Measurements from ENCODE around the gene VWF. TPM values are rescaled to one million over a fixed set of nuclear protein-coding genes. Genes with fewer than 3 reads are reported as not detected.
A peak's percentile ranks its signal among the peaks of the same experiment; 100 is the strongest.

The VWF gene
- total RNA-seq, 4 donors from 2014 or later: 78.8 to 118 (median 101) TPM

- intact Hi-C loops (cut with DNase I; ENCODE audit: low total_unique reads): no loop called here
- no peak for ATAC-seq
- Histone ChIP-seq H3K9me3 (no peaks in the 10 kb centered on the region), H3K4me1 (no peaks in the 10 kb centered on the region), H3K36me3 (peaks cover 0 to 8% of the 10 kb centered on the region in 2 donors), H3K4me3 (no peak overlapping the region), H3K27me3 (peaks cover 0 to 3% (median 0%) of the 10 kb centered on the region in 3 donors), H3K27ac (no peak overlapping the region)
- no peak for TF ChIP-seq POLR2A (IDR thresholded peaks at IDR 0.05)
- TF ChIP-seq, protein P1, sequence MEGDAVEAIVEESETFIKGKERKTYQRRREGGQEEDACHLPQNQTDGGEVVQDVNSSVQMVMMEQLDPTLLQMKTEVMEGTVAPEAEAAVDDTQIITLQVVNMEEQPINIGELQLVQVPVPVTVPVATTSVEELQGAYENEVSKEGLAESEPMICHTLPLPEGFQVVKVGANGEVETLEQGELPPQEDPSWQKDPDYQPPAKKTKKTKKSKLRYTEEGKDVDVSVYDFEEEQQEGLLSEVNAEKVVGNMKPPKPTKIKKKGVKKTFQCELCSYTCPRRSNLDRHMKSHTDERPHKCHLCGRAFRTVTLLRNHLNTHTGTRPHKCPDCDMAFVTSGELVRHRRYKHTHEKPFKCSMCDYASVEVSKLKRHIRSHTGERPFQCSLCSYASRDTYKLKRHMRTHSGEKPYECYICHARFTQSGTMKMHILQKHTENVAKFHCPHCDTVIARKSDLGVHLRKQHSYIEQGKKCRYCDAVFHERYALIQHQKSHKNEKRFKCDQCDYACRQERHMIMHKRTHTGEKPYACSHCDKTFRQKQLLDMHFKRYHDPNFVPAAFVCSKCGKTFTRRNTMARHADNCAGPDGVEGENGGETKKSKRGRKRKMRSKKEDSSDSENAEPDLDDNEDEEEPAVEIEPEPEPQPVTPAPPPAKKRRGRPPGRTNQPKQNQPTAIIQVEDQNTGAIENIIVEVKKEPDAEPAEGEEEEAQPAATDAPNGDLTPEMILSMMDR (IDR thresholded peaks at IDR 0.05 in 4 of 5, conservative IDR thresholded peaks at IDR 0.05 in 1 of 5): no peak
- DNase-seq: no peak
- in situ Hi-C loops (cut with MboI; ENCODE audit: low sequenced_read_pairs in 4 of 4): loop anchor here in 1 of 4 donors (25.0 kb wide), 1 partner anchor 291 kb away; no protein-coding TSS in a partner anchor
Observed at GRCh38 chr12:5996459-5996858, 128.0 kb downstream of the VWF start.

- no peak overlapping the region for H3K4me3 ChIP-seq
- no peaks in the 10 kb centered on the region for H3K27me3 ChIP-seq
- DNase-seq (no peak), ATAC-seq (no peak)
- H3K4me1 ChIP-seq: peaks cover 0 to 3% of the 10 kb centered on the region in 2 donors
- no peaks in the 10 kb centered on the region for H3K9me3 ChIP-seq
- TF ChIP-seq POLR2A (IDR thresholded peaks at IDR 0.05): no peak
- TF ChIP-seq, protein P1 (IDR thresholded peaks at IDR 0.05 in 4 of 5, conservative IDR thresholded peaks at IDR 0.05 in 1 of 5): no peak
- no peak overlapping the region for H3K27ac ChIP-seq
- in situ Hi-C loops (cut with MboI; ENCODE audit: low sequenced_read_pairs in 4 of 4): loop anchor here (5.0 to 25.0 kb wide), 6 partner anchors 53 to 298 kb away; no protein-coding TSS in a partner anchor
- H3K36me3 ChIP-seq: peaks cover 0 to 8% of the 10 kb centered on the region in 2 donors
- intact Hi-C loops (cut with DNase I; ENCODE audit: low total_unique reads): loop anchor here (10.0 kb wide), 1 partner anchor 205 kb away; no protein-coding TSS in a partner anchor
Observed at GRCh38 chr12:5989621-5990020, 134.8 kb downstream of the VWF start.

DNA sequence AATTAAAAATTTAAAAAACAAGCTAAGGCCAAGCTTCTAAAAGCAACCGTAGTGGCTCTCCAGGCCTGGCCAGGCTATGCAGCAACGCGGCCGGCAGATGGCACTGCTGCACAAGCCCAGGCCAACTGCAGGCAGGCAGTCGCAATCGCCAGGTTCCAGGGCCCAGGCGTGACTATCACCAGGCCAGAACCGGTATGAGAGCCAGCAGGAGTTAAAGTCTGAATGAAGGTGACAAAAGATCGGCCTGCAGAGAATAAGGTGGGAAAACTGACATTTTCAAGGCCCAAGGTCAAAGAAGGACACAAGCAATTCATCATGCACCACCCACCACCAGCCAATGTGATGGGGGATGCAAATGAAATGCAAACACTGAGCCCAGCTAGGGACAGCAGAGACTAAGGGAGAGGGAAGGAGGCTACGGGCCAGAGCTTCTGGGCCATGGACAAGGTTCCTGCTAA is 135.8 kb downstream of the VWF start:
- ATAC-seq: peak; percentile 74 to 85
- peaks cover 0 to 3% of the 10 kb centered on the region in 2 donors for H3K4me1 ChIP-seq
- H3K36me3 ChIP-seq: peaks cover 0 to 8% of the 10 kb centered on the region in 2 donors
- in situ Hi-C loops (cut with MboI; ENCODE audit: low sequenced_read_pairs in 4 of 4): loop anchor here (5.0 to 25.0 kb wide), 6 partner anchors 54 to 299 kb away; no protein-coding TSS in a partner anchor
- intact Hi-C loops (cut with DNase I; ENCODE audit: low total_unique reads): loop anchor here (1.0 to 10.0 kb wide), 3 partner anchors 52 to 297 kb away; no protein-coding TSS in a partner anchor
- no peaks in the 10 kb centered on the region for H3K9me3 ChIP-seq
- H3K27ac ChIP-seq: no peak overlapping the region
- no peak for TF ChIP-seq POLR2A (IDR thresholded peaks at IDR 0.05)
- TF ChIP-seq, protein P1 (IDR thresholded peaks at IDR 0.05 in 4 of 5, conservative IDR thresholded peaks at IDR 0.05 in 1 of 5): peak; percentile 82 to 94 (median 86)
- H3K27me3 ChIP-seq: no peaks in the 10 kb centered on the region
- peak; percentile 22 to 48 for DNase-seq
- no peak overlapping the region for H3K4me3 ChIP-seq

DNA sequence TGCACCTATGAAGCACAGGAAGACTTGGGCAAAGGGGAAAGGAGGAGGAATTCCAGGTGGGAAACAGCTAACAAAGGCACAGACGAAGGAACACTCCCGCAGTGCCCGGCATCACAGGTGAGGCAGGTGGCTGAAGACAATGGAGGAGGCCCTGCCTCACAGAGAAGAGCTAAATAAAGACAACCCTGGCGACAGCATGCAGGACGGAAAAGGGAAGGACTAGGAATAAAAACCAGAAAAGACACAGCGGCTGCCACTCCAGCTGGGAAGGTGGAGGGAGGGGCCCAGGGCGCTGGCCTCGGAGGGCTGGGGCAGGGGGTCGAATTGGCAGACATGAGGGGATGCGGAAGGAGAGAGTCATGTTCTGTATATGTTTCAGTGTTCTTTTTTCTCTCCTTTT is 136.4 kb downstream of the VWF start:
- Histone ChIP-seq H3K27ac (no peak overlapping the region), H3K36me3 (peaks cover 0 to 6% of the 10 kb centered on the region in 2 donors), H3K9me3 (no peaks in the 10 kb centered on the region), H3K4me1 (peaks cover 0 to 3% of the 10 kb centered on the region in 2 donors), H3K4me3 (no peak overlapping the region), H3K27me3 (no peaks in the 10 kb centered on the region)
- intact Hi-C loops (cut with DNase I; ENCODE audit: low total_unique reads): loop anchor here (1.0 to 10.0 kb wide), 3 partner anchors 52 to 297 kb away; no protein-coding TSS in a partner anchor
- in situ Hi-C loops (cut with MboI; ENCODE audit: low sequenced_read_pairs in 4 of 4): loop anchor here (5.0 to 25.0 kb wide), 6 partner anchors 54 to 299 kb away; no protein-coding TSS in a partner anchor
- DNase-seq (no peak), ATAC-seq (no peak)
- TF ChIP-seq, protein P1 (IDR thresholded peaks at IDR 0.05 in 4 of 5, conservative IDR thresholded peaks at IDR 0.05 in 1 of 5): no peak
- TF ChIP-seq POLR2A (IDR thresholded peaks at IDR 0.05): no peak

Data from gastrocnemius medialis (tissue), 4 donors.